Spleen (tissue), 3 donors: Measurements from ENCODE around the gene PTPRZ1.

Experiments
- POLR2A ChIP-seq, 3 donors: fragments of 450-650 bp; IDR thresholded peaks; one replicate each; pipeline ENCODE4 v1.5.1; 2017; ENCODE audit warnings: antibody characterized with exemption in 3 of 3, mild to moderate bottlenecking in 1 of 3
- POLR2AphosphoS5 ChIP-seq, 3 donors: sonication (generic); formaldehyde crosslinking; IDR thresholded peaks; one replicate each; pipeline ENCODE4 v1.5.1; 2017; ENCODE audit warnings: antibody characterized with exemption in 3 of 3

- no peak for TF ChIP-seq POLR2AphosphoS5 (IDR thresholded peaks at IDR 0.05)
- no peak for TF ChIP-seq POLR2A (IDR thresholded peaks at IDR 0.05)
These were observed 14.7 kb downstream of the PTPRZ1 start for GRCh38 chr7:121887634-121888033.
